HT1080 (cell line): Measurements from ENCODE around the gene C10orf90. TPM values are rescaled to one million over a fixed set of nuclear protein-coding genes. Genes with fewer than 3 reads are reported as not detected.

Source experiments
- DNase-seq: peaks from one replicate; pipeline ENCODE4 v3.0.0-alpha.2; 2015; ENCODE audit warnings: low read depth
- total RNA-seq: library from RNA; depleted of rRNA; stranded (reverse); fragments of >200 nt; shearing (Covaris generic); gene quantifications from 2 replicates; pipeline ENCODE4 v1.2.3, GENCODE V29; 2014

Gene C10orf90
- total RNA-seq, 1 experiment from 2014 or later: not detected

GRCh38 chr10:126504063-126504760 lies 166.3 kb downstream of the C10orf90 start:
- DNase-seq: peak; percentile 65

DNA sequence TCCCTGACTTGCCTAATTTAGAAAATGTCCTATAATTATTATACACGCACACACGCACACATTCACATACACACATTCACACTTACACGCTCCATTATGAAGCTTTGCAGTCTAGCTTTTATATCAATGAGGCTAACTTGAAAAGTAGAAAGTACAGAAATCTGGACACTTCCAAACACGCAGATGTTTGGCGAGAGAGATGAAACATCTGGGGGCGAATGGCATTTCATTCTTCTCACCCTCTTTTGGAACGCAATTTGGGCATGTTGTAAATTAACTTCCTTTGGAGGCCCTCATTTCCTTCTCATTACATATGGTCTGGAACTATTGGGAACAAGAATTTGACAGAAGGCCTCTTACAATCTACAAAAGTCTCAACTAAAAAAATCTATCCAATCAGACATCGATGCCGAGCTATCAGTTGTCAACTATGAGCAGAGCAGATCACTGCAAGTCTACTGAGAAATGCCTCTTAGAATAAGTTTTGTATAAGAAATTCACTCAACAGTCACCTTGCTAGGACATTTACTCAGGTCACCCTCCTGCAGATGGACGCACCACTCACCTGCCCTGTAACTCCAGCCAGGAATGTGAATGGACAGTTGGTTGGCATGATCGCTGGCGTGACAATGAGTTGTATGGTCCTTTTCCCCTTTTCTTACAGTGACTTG lies 167.0 kb downstream of the C10orf90 start:
- no peak for DNase-seq

- DNase-seq: no peak
These were observed 168.1 kb downstream of the C10orf90 start for GRCh38 chr10:126502441-126502840.

DNA sequence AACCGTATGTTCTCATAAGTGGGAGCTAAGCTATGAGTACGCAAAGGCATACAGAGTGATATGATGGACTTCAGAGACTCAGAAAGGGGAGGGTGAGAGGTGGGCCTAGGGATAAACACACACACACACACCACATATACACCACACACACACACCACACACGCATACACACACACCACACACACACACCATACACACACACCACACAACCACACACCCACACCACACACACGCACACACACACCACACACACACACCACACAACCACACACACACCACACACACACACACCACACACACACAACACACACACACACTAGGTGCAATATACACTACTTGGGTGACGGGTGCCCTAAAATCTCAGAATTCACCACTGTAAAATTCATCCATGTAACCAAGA lies 168.7 kb downstream of the C10orf90 start:
- DNase-seq: no peak

GRCh38 chr10:126500866-126501265 lies 169.6 kb downstream of the C10orf90 start:
- peak; percentile 32 for DNase-seq

GRCh38 chr10:126500185-126500584 lies 170.3 kb downstream of the C10orf90 start:
- DNase-seq: peak; percentile 68

GRCh38 chr10:126499744-126500143 lies 170.7 kb downstream of the C10orf90 start:
- peak; percentile 70 for DNase-seq

DNA sequence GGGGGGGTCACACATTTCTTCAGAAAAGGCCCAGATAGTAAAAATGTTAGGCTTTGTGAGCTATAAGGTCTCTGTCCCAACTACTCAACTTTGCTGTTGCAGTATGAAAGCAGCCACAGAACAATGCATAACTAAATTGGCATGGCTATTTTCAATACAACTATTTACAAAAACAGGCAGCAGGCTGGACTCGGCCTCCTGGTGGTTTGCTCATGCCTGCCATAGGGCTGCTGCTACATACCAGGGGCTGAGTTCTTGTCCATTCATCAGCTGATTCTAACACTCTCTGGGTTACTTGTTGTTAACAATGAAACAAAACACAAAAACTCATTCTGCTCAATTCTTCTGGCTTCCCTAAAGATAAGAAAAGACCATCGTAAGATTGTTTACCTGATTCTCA lies 172.8 kb downstream of the C10orf90 start:
- DNase-seq: no peak

DNA sequence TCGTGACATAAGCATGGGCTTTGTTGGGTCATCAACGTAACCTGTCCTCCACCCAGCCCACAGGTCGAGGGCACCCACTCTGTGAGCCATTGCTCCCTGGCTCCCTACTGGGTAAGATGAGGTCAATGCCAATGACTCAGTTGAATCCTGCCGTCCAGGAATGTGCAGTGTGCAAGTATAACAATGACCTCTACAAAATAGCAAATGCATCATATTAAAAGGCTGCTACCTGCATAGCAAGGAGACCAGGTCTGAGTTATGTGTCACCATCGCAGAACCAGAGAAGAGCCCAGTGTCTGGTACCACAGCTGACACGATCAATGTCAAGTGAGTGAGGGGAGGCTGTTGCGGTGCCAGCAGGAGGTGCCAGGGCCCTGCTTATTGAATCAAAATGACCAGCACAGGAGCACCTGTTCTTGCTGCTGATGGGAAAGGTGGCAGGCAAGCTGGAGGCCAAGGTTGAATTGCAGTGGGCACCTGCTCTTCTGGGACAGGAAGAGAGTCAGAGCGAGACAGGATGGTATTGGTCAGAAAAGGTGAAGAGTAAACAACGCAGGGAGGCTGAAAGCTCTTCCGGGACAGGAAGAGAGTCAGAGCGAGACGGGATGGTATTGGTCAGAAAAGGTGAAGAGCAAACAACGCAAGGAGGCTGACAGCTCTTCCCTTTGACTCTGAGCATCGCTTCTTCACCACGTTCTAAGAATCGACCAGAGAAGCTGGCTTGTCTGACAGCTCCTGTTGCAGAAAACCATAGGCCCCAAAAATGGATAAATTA lies 173.5 kb downstream of the C10orf90 start:
- DNase-seq: no peak

GRCh38 chr10:126491476-126491875 lies 179.0 kb downstream of the C10orf90 start:
- no peak for DNase-seq

GRCh38 chr10:126481181-126481580 lies 189.3 kb downstream of the C10orf90 start:
- peak; percentile 44 for DNase-seq

DNA sequence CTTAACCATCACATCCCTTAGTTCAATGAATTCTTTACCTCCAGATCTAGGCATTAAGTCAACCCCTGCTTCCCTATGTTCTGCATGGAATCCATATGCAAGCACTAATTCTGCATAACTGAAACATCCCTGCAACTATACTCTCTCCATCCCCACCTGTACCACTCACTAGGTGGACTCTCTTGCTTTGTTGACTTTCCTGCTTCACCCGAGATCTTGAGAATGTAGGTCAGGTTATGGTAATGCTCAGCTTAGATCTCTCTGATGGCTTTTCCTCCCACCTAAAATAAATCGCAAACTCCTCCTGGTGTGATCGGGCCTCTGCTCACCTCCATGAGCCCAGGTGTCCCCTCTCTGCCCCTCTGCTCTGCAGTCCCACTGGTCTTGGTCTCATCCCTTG lies 189.8 kb downstream of the C10orf90 start:
- DNase-seq: no peak

DNA sequence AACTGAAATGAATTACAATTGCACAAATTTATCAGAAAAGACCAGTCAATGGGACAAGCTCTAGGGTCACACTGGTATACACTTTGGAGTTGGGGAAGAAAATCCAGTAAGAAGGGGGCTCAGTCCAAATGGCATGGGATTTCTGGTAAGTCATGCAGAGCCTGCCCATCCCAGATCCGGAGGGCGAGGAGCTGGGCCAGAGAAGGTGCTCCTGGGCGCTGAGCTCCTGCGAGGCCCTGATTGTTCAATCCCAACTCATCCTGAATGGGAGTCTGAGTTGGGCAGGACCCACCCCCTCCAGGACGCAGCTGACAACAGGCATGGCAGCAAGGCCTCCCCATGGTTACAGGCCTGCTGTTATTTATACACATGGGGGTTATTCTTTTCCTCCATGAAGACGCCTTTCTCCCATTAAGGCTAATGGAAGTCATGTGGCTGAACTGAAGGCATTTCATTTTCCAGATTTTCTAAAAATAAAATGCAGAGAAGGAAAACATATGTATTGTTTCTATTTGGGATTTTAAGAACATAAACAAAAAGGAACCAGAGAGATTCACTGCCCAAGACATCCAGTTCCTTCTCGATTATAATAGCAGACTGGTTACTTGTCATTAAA lies 191.1 kb downstream of the C10orf90 start:
- DNase-seq: no peak

DNA sequence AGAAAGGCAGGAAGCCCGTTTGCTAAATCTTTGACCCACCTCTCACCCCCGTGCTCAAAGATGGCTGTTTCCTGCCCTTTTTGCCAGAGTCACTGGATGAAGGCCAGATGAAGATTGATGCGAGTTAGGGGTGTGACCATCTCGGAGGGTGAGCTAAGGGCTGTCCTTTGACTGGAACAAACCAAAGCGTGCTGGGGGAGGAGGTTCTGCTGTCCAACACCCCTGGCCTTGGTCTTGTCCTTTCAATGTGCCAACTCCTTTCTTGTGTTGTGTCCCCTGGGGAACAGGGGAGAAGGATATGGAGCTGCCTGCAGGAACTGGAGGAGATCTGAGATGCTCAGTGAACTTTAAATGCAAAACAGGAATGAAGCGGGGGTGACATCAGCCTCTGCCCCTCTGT lies 191.9 kb downstream of the C10orf90 start:
- no peak for DNase-seq

- DNase-seq: no peak
These were observed 194.2 kb downstream of the C10orf90 start for GRCh38 chr10:126476246-126476645.

DNA sequence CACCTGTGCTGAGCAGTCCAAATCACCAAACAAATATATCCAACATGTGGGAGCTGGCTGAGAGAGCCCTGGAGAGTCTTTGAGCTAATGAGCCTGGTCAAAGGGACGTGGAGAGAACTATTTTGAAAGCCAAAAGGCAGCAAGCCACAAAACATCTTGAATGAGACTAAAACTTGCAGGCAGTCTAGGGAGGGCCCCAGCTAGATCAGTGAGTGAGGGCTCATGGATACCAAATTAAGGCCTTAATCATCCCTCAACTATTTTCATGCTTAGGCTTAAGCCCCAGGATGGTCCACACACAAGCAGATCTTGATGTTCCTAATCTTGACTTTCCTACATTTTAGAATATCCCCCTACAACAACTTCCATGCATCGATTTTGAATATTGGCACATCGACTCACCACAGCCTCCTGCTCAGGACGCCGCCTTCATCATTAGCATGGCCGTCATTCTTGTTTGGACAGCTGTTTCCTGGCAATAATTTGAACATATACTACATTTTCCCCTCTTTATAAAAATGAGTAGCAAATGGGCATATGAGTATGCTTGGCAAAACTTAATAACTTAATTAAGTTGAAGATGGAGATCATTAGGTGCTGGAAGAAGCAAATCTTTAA lies 195.3 kb downstream of the C10orf90 start:
- DNase-seq: no peak

DNA sequence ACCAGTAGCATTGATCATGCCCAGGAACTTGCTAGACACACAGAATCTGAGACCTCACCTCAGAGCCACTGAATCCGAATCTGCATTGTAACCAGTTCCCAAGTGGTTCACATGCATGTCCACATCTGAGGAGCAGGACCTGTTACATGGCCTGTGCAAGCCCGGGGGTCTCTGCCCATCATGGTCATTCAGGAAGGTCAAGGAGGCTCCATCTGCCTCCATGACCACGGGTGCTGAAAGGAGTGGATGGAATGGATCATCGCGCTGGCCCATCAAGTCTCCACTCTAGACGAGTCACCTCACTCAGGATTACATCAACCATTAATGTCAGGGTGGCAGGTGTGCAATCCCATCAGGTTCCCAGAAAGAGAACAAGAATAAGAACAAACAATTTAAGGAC lies 196.5 kb downstream of the C10orf90 start:
- DNase-seq: no peak

DNA sequence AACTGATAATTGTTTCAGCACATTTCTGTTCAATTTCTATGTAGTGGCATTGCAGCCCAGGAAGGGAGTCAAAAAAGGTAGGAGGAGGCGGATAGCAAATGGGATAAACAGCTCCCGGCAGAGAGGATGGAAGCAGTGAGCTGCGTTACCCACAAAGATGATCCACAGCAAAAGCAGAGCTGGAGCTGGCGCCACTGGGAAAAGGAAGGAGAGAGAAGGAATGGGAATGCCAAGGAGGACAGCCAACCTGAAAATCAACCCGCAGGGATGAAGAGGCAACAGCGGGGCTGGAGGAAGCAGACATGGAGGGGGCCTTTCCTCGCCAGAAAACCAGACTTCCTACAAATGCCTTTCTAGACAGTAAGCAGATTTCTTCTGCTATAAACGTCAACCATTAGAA lies 199.5 kb downstream of the C10orf90 start:
- no peak for DNase-seq

GRCh38 chr10:126469692-126470091 lies 200.8 kb downstream of the C10orf90 start:
- no peak for DNase-seq

GRCh38 chr10:126468876-126469643 lies 201.4 kb downstream of the C10orf90 start:
- DNase-seq: peak; percentile 76

- no peak for DNase-seq
These were observed 202.0 kb downstream of the C10orf90 start for GRCh38 chr10:126468467-126468866.
